GM18508 (cell line): ENCODE results near the gene ADGRV1.

Experiments
- ATAC-seq: cut with Tn5 transposase; IDR thresholded peaks from one replicate; pipeline ENCODE4 v1.9.1; 2021; ENCODE audit warnings: moderate number of reproducible peaks; ENCODE audit not compliant: insufficient read depth, unreplicated experiment

The ADGRV1 gene

GRCh38 chr5:91168859-91169258 lies 610.3 kb downstream of the ADGRV1 start:
- ATAC-seq = no peak

DNA sequence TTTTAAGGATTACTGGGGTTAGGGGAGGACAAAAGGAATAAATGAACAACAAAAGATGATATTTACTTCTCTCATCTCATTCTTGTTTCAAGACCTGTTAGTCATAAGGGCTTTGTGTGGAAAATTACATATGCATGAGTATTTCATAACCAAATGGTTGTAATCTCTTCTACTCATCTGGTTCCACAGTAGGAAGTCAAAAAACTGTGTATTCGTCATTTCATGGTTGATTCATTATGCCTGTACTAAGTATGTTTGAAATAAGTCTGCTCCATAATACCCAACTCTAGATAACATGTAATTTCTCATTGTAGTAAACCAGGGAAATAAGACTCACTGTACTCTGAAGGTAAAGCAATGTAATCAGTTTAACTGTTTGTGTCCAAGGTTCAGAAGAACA lies 611.7 kb downstream of the ADGRV1 start:
- ATAC-seq = no peak

DNA sequence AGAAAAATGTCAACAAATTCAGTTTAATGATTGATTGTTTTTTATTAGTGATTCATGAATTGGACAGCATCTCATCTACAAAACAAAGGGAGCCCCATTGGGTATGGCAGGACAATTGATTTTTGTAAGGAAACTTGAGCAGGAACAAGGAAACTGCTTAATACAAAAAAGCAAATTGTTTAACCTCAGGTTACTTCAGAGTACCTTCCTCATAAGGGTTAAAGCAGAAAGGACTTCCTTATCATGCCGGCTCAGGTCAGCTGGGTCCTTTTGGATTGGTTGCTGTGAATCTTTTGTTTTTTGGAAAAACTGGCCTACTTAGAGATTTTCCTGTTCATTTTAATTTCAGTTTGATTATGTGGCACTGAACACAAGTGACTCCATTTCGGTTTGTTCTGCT lies 612.7 kb downstream of the ADGRV1 start:
- no peak for ATAC-seq

DNA sequence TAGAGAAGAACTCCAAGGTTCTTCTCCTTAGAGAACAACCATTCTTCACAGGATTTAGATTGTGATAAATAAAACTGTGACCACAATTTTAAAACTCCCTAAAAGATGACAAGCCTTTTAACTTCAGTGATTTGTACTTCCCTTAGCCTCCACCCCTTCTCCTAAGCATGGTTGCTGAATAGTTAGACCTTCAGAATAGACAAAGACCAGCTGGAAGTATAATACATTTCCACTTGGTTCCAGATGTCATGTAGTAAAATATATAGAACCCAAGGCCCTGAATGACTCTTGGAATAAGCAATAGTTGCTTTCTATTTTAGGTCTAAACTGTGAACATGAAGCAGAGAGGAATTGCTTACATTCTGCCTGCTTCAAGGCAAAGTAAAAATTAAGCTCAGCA lies 615.8 kb downstream of the ADGRV1 start:
- no peak for ATAC-seq

DNA sequence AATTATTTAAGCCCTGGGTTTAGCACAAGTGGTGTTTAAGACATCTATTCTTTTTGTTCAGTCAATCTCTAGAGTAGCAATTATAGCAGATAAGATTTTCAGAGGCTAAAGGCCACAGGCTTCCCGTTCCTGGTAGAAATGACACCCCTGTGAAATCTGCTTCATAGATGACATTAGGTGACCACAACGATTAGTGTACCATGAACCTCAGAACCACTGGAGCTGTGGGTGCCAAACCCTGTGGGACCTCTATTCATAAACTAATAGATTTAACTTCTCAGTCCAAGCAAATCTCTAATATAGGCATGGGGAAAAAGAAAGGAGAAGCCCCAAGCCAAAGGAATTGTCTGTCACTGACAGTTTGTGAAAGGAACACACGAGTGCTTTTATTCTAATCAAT lies 617.1 kb downstream of the ADGRV1 start:
- ATAC-seq = no peak

- ATAC-seq = no peak
These were observed 617.9 kb downstream of the ADGRV1 start for GRCh38 chr5:91176288-91177016.

DNA sequence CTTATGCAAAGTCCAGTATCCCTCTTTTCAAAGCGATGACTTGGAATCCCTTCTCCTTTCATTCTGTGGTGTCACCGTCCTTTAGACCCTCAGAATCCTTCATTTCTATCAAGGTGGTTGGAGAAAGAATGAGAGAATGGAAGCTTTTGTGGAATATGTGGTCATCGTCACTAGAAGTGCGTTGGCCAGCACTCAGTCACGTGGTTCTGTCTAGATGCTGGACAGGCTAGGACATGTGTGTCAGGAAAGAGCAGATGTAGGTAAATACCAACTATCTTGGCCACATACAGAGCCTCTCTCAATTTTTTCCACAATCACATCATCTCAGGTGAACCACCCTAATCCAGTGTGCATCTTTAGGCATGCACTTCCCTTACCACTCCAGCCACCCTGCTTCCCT lies 618.5 kb downstream of the ADGRV1 start:
- ATAC-seq = no peak

GRCh38 chr5:91177639-91178038 lies 619.0 kb downstream of the ADGRV1 start:
- no peak for ATAC-seq

DNA sequence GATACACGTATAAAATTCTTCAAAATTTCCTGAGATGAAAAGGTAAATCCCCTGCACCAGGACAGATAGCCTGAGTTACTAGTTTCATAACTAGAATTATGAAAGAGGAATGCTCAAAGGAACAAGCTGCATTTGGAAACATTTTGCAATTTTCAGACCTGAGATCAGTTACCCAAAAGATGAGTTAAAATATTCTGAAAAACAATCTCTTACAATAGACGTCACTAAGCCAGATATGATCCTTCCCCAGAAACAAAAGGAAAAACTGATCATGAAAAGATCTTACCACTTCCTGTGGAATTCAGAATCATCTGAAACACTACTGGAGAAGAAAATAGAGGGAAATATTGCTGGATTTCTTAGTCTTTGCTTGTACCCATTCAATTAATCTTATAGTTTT lies 619.9 kb downstream of the ADGRV1 start:
- ATAC-seq = no peak

GRCh38 chr5:91179018-91179417 lies 620.4 kb downstream of the ADGRV1 start:
- no peak for ATAC-seq

- ATAC-seq = no peak
These were observed 621.9 kb downstream of the ADGRV1 start for GRCh38 chr5:91180506-91180905.

GRCh38 chr5:91182763-91183162 lies 624.2 kb downstream of the ADGRV1 start:
- ATAC-seq = peak; percentile 70

DNA sequence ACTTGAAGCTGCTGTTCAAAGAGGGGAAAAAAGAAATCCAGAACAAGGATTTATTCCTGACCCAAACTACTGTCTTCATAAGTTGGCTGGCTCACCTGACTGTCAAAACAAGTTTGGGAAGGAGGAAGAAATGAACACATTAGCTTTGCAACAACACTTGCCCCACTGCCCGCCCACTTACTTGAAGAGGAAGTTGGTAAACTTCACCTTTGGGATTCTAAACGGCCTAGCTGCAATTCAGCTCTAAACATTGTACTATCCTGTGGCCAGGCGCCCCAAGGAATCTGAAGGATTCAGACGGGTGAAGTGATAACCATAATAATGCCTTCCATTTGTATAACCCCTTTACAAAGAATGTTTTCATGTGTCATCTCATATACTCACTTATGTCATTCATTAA lies 625.1 kb downstream of the ADGRV1 start:
- no peak for ATAC-seq

DNA sequence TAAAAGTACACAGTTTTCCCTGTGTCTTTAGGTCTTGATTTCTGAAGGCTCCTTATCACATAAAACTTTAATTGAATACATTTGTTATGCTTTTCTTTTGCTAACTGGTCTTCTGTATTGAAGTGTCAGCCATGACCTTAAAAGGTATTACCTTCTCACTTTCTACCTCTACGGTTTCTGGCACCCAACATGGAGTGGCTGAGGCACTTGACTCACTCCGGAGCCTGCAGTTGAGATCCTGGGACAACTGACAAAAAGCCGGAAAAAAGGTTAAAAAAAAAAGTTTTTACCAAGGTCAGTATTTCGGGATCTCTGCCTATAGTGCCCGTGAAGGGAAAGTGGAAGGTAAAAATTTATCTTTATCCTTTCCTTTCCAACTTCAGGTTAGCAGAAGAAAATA lies 627.5 kb downstream of the ADGRV1 start:
- no peak for ATAC-seq

GRCh38 chr5:91187032-91187431 lies 628.4 kb downstream of the ADGRV1 start:
- ATAC-seq = no peak

DNA sequence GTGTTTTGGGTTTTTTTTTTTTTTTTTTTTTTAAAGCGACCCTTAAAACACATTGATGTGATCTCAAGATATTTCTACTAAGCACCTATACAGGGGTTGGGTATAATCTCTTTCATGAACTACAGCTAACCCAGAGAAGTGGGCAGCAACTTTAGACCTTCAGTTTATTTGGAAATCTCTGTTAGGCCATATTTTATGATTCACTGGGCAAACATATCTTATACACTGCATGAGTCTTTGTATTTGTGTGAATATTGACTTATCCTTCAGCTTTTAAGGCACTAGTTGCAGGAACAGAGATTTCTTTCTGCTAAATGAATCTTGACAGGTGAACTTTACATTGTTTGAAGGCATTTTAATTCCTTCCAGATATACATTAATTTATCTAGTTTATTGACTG lies 630.2 kb downstream of the ADGRV1 start:
- ATAC-seq = no peak

GRCh38 chr5:91189480-91190313 lies 631.1 kb downstream of the ADGRV1 start:
- ATAC-seq = peak; percentile 70

- ATAC-seq = no peak
These were observed 631.7 kb downstream of the ADGRV1 start for GRCh38 chr5:91190314-91190690.

DNA sequence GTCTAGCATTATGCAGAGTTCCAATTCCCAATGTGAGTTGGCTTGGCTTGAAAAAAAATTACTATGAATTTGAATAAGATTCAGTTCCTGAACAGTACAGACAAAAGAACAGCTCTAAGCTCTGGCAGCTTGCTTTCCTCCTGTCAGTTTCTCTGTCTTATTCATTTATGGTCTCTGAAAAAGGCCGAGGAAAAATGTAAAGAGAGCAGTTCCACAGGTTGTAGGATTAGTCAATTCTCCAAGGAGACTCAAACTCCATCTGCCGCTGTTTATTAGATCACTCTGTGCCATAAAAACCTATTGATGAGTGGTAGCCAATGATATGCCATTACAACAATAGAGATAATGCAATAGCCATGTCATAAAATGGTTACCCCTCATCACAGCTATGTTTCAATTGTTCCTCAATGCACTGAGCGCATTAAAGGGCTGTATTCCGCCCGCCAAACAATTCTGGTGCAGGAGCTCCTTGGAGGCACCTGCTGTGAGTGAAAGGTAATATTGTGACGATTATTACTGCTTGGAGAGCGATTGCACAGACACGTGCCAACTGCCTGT lies 636.3 kb downstream of the ADGRV1 start:
- ATAC-seq = no peak

- no peak for ATAC-seq
These were observed 642.1 kb downstream of the ADGRV1 start for GRCh38 chr5:91200692-91201091.

GRCh38 chr5:91206103-91206502 lies 647.5 kb downstream of the ADGRV1 start:
- ATAC-seq = no peak
